Lower leg skin (tissue), 4 donors: ENCODE data around the gene TBL2. TPM values are rescaled to one million over a fixed set of nuclear protein-coding genes. Genes with fewer than 3 reads are reported as not detected.
"Not testable (repeated sequence)": the region's sequence is repeated elsewhere in the genome, so short reads cannot be mapped to it uniquely, and the experiment has no call there.

ENCODE experiments used
- DNase-seq, 2 donors: peaks; one replicate each; pipeline ENCODE4 v3.0.0-alpha.2; 2019; ENCODE audit warnings: low spot score in 2 of 2
- H3K4me3 ChIP-seq: fragments of 200-600 bp; sonication (generic); 2 replicates; pipeline ENCODE4 v1.5.1; 2017; ENCODE audit warnings: mild to moderate bottlenecking, low read depth; ENCODE audit not compliant: poor library complexity, severe bottlenecking
- POLR2A ChIP-seq, 2 donors: fragments of 450-650 bp; IDR thresholded peaks; one replicate each; pipeline ENCODE4 v1.6.1; 2016 to 2017; ENCODE audit warnings: antibody characterized with exemption in 2 of 2, mild to moderate bottlenecking in 1 of 2, moderate library complexity in 1 of 2
- WGBS, 2 donors: methylation state at CpG; one replicate each; pipeline ENCODE4 v1.1.5; 2018; 5-methylcytosine and 5-hydroxymethylcytosine counted together
- intact Hi-C: fragments of 100-400 bp; cut with DNase I; formaldehyde crosslinking; loops from one replicate; pipeline ENCODE4 v1.15.0; 2023; ENCODE audit warnings: low total_unique reads
- total RNA-seq, 4 donors: library from RNA; depleted of rRNA; stranded (reverse); fragments of >200 nt; gene quantifications; one replicate each; pipeline ENCODE4 v1.1.0, GENCODE V29; 2016
- TF ChIP-seq, protein P1 (sequence below), 3 donors: fragments of 450-650 bp; IDR thresholded peaks; one replicate each; pipeline ENCODE4 v1.5.1; 2016; ENCODE audit warnings: antibody characterized with exemption in 3 of 3, mild to moderate bottlenecking in 3 of 3, moderate library complexity in 2 of 3

Gene TBL2
- total RNA-seq, 4 donors from 2014 or later = 32.2 to 52.1 (median 40.3) TPM

DNA sequence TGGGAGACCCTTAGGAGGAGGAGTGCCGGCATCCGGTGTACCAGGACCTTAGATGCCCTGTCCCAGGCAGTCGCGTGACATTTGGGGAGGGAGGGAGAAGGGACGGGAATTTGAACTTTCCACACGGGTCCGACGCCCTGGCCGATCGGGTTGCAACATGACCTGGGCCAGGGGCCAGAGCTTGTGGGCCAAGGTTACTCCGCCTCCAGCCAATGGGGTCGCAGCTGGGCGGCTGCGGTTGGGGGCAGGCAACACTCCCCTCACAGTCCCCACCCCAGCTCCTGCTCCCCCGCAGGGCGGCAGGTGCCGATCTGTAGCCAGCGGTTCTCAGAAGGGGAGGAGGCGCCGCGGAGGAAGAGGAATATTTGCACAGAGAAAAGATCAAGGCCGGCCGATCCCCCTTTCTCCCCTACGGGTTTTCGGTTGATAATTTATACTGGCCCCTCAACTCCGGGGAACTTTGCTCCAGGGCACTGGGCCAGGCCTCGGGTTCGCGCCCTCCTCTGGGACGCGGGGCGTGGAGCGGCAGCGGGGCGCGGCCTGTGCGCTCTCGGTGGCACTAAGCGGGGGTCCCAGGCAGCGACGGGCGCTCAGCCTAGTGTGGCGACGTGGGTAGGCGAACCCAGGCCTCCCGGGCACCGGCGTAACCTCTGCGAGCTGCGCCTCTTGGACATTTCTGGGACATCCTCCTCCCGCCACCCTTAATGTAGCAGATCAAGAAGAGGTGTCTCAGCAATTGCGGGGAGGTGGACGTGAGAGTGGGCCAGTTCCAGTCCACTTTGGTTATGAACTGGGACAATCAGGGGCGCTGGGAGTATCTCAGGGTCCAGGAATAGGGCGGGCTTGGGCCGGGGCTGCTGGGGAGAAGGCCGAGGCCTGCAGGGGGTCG, 44.8 kb upstream of the TBL2 start:
- peak overlapping the region; percentile 16 for H3K4me3 ChIP-seq
- intact Hi-C loops = no loop called here
- no peak for TF ChIP-seq POLR2A (IDR thresholded peaks at IDR 0.05)
- TF ChIP-seq, protein P1, sequence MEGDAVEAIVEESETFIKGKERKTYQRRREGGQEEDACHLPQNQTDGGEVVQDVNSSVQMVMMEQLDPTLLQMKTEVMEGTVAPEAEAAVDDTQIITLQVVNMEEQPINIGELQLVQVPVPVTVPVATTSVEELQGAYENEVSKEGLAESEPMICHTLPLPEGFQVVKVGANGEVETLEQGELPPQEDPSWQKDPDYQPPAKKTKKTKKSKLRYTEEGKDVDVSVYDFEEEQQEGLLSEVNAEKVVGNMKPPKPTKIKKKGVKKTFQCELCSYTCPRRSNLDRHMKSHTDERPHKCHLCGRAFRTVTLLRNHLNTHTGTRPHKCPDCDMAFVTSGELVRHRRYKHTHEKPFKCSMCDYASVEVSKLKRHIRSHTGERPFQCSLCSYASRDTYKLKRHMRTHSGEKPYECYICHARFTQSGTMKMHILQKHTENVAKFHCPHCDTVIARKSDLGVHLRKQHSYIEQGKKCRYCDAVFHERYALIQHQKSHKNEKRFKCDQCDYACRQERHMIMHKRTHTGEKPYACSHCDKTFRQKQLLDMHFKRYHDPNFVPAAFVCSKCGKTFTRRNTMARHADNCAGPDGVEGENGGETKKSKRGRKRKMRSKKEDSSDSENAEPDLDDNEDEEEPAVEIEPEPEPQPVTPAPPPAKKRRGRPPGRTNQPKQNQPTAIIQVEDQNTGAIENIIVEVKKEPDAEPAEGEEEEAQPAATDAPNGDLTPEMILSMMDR (IDR thresholded peaks at IDR 0.05) = no peak
- WGBS, 2 donors = 2 to 3% methylated on average over 35 to 49 of the region's 58 CpGs
- peak; percentile 42 to 94 for DNase-seq

DNA sequence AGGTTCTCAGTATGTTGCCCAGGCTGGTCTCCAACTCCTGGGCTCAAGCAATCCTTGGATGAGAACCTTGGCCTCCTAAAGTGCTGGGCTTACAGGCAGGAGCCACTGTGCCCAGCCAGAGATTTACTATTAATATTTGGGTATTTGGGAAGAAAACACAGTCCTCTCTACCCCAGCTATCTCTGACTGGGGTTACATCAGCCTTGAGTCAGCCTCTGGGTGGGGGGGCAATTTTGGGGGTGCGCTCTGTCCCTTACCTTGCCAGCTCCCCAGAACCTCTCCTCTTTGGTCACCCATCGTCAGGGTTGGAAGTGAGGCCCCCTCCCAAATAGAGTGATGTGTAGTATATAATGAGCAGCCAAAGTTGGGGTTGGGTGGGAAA, 44.1 kb upstream of the TBL2 start:
- TF ChIP-seq, protein P1 (IDR thresholded peaks at IDR 0.05) = no peak
- no peak for TF ChIP-seq POLR2A (IDR thresholded peaks at IDR 0.05)
- intact Hi-C loops = no loop called here

DNA sequence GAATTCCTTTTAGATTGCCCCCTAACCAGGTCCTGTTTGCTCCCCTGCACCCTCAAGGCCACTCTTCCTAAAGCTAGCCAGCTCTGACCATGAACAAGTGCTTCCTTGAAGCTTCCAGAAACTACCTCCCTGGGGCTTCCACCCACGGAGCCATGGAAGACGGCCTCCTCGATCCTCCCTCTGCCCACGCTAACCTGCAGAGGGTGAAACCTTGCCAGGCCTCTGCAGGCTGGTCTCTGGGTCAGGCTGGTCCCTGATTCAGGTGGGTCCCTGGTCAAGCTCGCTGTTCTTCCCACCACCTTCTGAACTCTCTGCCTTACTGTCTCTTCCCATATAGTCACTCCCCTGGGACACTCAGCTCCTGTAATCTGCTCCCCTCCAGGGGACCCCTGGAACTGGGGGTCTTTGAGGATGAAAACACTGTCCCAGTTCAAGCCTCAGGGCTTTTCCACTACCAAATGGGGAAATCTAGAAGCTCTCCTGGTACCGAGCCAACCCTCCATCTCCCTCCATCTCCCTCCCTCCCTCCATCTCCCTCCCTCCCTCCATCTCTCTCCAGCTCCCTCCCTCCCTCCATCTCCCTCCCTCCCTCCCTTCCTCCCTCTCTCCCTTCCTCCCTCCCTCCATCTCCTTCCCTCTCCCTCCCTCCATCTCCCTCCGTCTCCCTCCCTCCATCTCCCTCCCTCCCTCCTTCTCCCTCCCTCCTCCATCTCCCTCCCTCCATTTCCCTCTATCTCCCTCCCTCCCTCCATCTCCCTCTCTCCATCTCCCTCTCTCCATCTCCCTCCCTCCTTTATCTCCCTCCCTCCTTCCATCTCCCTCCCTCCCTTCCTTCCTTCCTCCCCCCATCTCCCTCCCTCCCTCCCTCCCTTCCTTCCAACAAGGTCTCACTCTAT, 43.0 kb upstream of the TBL2 start:
- H3K4me3 ChIP-seq = no peak overlapping the region
- TF ChIP-seq, protein P1 (IDR thresholded peaks at IDR 0.05) = no peak
- TF ChIP-seq POLR2A (IDR thresholded peaks at IDR 0.05) = no peak
- DNase-seq = no peak
- WGBS, 2 donors = 59 to 65% methylated on average over 6 to 7 of the region's 7 CpGs
- intact Hi-C loops = no loop called here

More for the DNA sequence above, 44.1 kb upstream of the TBL2 start:
- WGBS, 2 donors = 23 to 34% methylated on average over 2 of the region's 2 CpGs
- H3K4me3 ChIP-seq = no peak overlapping the region
- no peak for DNase-seq

DNA sequence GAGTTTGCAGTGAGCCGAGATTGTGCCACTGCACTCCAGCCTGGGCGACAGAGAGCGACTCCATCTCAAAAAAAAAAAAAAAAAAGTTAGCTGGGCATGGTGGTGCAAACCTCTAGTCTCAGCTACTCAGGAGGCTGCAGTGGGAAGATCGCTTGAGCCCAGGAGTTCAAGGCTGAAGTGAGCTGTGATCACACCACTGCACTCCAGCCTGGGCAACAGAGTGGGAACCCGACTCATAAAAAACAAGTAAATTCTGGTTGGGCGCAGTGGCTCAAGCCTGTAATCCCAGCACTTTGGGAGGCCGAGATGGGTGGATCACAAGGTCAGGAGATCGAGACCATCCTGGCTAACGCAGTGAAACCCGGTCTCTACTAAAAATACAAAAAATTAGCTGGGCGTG, 41.0 kb upstream of the TBL2 start:
- WGBS, 2 donors = 88 to 89% methylated on average over 11 of the region's 11 CpGs
- DNase-seq, intact Hi-C loops, H3K4me3 ChIP-seq: not testable (repeated sequence)

DNA sequence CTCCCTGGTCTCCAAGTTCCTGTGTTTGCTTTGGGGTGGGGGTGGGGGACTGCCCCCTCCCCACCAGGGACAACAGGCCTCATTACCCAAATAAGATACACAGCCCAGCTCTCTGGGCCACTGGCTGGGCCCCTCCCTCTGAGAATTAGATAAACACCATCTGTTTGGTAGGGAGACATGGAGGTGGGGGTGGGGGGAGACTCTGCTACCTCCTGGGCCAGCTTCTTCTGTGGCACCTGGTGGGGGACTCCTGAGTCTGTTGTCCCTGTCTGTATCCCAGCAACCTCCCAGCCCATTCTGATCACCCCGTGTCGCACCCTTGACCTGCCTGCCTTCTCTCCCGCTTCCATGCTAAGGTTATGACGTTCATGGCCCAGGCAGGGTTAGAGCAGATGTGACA, 40.2 kb upstream of the TBL2 start:
- TF ChIP-seq, protein P1 (IDR thresholded peaks at IDR 0.05) = no peak
- no peak for TF ChIP-seq POLR2A (IDR thresholded peaks at IDR 0.05)
- no peak overlapping the region for H3K4me3 ChIP-seq
- intact Hi-C loops = no loop called here
- 85 to 89% methylated on average over 4 of the region's 4 CpGs for WGBS, 2 donors
- no peak for DNase-seq

DNA sequence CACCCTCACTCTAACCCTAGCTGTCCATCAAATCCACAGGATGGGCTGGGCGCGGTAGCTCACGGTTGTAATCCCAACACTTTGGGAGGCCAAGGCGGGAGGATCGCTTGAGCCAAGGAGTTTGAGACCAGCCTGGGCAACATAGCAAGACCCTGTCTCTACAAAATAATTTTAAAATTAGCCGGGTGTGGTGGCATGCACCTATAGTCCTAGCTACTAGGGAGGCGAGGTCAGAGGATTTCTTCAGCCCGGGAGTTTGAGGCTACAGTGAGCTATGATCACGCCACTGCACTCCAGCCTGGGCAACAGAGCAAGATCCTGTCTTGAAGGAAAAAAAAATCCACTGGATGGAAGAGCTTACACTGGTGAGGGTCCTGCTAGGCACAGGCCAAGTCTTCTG, 39.1 kb upstream of the TBL2 start:
- H3K4me3 ChIP-seq, DNase-seq, intact Hi-C loops: not testable (repeated sequence)
- 96 to 98% methylated on average over 9 of the region's 9 CpGs for WGBS, 2 donors
